HG03457 (cell line): ENCODE measurements around the gene NPEPPS.
A peak's percentile ranks its signal among the peaks of the same experiment; 100 is the strongest.
"Not testable (repeated sequence)": the region's sequence is repeated elsewhere in the genome, so short reads cannot be mapped to it uniquely, and the experiment has no call there.

Source experiments
- ATAC-seq: cut with Tn5 transposase; IDR thresholded peaks from one replicate; pipeline ENCODE4 v1.9.1; 2021; ENCODE audit warnings: moderate number of reproducible peaks; ENCODE audit not compliant: unreplicated experiment

The NPEPPS gene

DNA sequence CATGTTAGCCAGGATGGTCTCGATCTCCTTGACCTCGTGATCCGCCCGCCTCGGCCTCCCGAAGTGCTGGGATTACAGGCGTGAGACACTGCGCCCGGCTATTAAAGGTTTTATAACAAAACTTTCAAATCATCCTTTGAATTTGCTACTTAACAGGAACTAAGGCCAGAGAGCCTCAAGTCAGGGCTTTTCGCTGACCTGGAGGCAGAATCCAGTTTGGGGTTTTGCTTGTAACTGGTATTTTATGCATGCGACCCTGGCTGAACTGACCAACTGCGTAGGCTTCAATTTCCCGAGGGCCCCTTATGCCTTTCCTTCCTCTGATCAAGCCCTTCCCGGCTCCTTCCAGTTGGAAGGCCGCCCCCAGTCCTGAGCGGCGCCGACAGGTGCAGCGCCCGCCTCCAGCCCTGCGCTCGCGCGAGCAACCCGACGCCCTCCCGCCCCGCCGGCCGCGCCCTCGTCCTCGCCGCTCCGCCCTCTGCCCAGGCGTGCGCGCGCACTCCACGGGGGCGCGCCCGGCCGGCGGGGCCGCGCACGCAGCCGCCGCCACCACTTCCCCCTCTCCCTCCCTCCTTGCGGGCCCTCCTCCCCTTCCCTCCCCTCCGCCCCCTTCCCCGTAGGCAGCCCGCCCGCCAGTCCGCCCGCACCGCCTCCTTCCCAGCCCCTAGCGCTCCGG lies at the start of gene NPEPPS:
TSS of gene NPEPPS (plus strand) at position 552 of the 676 bp plus-strand sequence. CDS start 193 bp downstream, outside the sequence.
- peak; percentile 59 for ATAC-seq

DNA sequence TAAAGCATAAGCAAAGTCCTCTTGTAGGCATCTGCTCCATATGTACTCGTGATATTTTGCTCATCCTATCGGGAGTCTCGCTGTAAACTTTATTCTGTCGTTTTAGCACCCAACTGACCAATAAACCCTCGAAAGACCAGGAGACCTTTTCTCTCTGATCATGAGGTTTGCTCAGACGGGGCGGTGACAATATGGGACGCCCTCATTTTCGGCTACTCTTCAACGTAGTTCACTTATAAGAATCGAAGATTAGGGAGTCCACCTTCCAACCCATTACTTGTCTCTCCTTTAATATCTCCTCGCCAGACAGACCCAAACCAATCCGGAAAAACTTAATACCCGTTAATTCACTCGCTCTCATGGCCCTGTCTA lies 39.1 kb upstream of the NPEPPS start:
- ATAC-seq = peak; percentile 19

DNA sequence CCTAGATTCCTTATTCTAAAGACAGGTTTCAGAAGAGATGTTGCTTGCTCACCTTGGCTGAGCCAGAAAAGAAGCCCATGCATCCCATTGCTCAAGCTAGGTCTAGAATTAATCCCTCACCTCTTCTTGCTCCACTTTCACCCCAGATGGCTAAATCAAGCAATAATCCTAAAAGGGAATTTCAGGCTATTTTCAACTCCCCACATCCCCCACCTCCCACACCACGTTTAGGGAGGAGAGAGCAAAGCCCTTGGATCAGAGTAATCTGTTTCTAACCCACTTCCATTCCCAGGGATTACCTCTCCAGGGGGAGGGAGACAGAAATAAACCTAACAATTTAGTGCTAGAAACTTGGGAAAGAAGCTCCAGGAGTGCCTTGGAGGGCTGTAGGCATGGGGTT lies 31.8 kb upstream of the NPEPPS start:
- ATAC-seq = not testable (repeated sequence)

DNA sequence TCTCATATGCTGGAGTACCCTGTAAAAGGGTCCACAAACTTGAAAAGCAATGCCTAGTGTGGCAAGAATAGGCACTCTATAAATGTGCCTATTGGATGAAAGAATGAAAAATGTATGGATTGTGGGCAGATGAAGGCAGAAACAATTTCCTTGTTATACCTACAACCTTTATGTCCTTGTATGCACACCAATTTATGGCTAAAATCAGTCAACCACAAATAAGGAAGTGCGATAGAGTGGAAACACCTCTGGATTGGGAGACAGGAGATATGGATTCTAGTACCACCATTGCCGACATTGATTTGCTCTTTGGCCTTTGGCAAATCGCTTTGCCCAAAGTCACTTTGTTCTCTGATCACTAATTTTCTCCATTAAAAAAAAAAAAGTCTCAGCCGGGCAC lies 31.4 kb upstream of the NPEPPS start:
- not testable (repeated sequence) for ATAC-seq

- not testable (repeated sequence) for ATAC-seq
Observed at GRCh38 chr17:47500620-47501019, 30.3 kb upstream of the NPEPPS start.

DNA sequence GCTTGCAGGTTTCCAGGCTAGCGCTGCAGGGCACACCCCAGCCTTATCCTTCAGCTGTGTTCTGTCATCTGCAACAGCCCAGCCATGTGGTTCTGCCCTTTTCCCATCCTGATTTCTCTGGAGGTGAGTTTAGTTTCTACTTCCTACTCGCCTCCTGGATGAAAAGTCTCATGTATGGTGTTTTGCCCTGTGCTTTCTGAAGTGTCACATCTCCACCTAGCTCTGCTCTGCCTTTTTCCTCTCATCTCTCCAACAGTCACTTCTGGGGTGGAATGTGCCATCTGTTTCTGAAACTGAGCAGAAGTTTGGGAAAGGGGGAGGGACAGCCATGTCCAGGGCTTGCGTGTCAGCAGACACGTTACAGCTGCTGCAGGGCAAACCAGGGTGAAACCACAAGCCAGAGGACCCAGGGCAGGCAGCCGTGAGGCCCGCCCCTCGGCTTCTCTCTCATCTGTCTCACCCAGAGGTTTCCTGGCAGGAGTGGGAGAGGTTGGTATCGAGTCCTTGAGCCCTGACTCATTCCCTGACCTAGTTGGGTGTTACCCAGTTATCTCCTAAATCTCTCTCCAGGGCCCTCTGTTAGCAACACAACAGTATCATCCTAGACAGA lies 28.7 kb upstream of the NPEPPS start:
- not testable (repeated sequence) for ATAC-seq

DNA sequence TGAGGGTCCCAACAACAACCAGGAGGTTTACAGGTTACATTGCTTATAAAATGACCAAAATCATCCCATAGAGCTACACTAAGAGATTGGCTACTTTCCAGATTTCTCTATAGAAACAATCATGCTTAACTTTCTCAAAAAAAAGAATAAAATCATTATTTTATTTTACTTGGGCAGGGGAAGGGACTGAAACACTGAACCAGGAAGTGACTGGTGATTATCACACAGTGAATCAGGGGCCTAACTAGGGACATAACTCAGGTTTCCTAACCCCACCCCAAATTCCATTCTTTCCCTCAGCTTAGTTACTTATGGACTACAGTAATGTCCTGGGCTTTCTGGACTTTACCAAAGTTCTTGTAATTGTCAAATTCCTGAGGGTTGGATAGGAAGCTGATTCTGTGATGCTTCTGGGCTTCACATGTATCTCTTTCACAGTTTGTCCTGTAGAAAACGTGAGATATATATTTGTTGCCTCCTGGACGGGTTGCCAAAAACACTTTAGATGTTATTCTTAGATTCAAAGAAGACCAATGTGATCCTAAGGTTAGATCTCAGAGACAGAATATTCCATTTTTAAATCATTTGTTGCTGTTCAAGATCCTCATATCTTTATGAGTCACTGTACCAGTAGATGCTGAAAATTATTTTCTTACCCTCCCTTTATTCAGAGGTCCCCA lies 28.0 kb upstream of the NPEPPS start:
- ATAC-seq = not testable (repeated sequence)

DNA sequence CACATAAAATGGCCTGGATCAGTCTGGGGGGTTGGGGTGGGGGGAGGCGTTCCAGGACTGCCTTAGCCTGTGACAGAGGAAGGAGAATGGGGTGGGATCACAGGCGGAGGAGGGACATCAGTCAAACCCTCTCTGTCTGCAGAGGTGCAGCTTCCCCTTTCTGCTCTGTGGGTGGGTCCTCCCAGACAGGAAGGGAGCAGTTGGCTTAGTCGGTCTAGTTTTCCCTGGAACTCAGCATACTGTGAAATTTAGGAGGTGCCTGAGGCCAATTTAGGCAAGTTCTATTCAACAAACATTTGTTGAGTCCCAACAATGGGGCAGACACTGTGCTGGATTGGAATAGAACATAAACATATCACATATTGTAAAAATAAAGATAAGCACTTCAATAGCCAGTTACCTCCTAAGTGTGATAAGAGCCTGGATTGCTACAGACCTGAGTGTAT lies 19.2 kb upstream of the NPEPPS start:
- ATAC-seq = not testable (repeated sequence)

DNA sequence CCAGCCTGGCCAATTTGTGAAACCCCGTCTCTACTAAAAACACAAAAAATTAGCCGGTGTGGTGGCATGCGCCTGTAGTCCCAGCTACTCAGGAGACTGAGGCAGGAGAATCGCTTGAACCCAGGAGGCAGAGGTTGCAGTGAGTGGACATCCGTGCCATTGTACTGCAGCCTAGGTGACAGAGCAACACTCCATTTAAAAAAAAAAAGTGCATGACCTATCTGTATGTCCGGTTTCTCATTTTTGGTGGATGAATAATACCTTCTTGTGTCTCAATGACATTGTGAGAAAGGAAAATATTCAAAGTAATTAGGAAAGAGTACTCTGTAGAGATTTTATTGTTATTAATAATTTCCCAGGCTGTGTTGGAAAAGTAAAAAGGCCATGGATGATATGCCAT lies 17.6 kb upstream of the NPEPPS start:
- not testable (repeated sequence) for ATAC-seq

- not testable (repeated sequence) for ATAC-seq
Observed at GRCh38 chr17:47518880-47519279, 12.0 kb upstream of the NPEPPS start.

DNA sequence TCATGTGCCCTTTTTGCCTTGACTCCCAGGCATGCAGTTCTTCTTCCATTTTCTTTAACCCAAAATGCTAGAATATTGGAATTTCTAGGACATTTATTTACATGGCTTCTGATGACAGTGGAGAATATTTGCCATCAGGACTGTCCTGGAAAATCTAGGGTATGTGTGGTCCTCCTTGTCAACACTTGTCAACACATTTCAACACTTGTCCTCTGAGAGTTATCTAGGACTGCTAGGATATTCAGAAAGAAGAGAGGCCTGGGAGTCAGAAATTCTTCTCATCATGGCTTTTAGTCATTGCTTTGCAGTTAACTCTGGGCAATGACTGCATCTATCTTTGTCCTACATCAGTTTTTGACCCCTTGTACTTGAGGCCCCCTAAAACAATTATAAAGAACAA lies 11.5 kb upstream of the NPEPPS start:
- ATAC-seq = not testable (repeated sequence)

GRCh38 chr17:47520279-47520678 lies 10.6 kb upstream of the NPEPPS start:
- ATAC-seq = not testable (repeated sequence)

DNA sequence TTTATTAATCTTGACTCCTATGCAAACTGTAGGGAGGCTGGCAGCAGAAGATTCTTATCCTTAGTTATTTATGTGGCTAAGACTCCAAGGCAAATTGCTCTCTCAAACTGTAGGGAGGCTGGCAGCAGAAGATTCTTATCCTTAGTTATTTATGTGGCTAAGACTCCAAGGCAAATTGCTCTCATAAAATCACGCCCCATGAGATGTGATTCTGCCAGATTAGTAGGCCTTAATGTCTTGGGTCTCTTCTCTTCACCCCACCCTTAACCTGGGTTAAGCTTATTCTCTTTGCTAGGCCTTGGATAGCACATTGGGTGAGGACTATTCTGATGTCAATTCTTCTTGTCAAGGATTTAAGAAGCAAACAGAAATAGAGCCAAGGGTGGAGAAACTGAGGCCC lies 9.5 kb upstream of the NPEPPS start:
- ATAC-seq = not testable (repeated sequence)

DNA sequence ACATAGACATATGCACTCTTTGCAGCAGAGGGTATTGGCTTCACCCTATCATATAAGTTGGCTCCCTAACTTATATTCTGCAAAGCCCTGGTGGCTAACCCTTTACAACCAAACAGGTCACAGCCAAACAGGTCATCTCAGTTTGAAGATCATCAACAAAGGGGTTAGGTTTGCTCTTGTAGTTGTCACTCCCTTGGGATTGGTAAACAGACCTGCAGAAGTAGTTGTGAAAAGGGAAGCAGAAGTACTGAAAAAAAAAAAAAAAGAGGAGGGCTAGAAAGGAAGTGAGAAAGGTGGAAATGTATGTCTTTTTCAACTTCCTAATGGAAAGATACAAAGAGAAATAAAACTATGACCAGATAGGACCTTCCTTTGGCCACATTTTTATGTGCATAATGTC lies 8.6 kb upstream of the NPEPPS start:
- ATAC-seq = not testable (repeated sequence)

DNA sequence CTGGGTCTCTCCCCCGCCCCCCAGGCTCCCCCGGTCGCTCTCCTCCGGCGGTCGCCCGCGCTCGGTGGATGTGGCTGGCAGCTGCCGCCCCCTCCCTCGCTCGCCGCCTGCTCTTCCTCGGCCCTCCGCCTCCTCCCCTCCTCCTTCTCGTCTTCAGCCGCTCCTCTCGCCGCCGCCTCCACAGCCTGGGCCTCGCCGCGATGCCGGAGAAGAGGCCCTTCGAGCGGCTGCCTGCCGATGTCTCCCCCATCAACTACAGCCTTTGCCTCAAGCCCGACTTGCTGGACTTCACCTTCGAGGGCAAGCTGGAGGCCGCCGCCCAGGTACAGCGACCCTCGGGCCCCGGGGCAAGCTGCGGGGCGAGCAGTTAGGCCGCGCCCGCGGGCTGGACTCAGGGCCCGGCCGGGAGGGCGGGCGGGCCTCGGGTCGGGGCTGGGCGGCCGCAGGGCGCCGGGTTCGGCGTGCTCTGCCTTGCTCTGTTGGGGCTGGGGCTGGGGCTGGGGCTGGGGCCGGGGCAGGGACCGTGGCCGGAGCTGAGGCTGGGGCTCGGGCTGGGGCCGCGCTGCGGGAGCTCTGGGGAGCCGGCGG lies 419 bp downstream of the NPEPPS start:
- peak; percentile 20 for ATAC-seq

- not testable (repeated sequence) for ATAC-seq
Observed at GRCh38 chr17:47539085-47539484, 8.2 kb downstream of the NPEPPS start.

DNA sequence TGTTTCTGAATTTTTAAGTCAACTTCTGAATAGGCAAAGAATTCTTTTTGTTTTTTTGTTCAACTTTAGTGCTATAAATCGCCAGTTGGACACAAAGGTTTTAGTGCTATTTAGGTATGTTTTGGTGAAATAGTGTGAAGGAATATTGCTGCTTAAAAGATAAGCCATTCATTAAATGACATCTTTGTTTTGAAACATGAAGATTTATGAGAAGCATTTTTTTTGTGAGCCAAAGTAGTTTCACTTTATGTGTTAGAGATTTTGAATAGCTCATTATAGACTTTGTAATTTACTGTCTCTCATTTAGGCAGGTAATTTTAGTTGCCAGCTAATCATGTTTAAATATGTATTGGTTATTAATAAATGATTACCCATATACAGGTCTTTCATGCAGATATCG lies 10.8 kb downstream of the NPEPPS start:
- not testable (repeated sequence) for ATAC-seq

DNA sequence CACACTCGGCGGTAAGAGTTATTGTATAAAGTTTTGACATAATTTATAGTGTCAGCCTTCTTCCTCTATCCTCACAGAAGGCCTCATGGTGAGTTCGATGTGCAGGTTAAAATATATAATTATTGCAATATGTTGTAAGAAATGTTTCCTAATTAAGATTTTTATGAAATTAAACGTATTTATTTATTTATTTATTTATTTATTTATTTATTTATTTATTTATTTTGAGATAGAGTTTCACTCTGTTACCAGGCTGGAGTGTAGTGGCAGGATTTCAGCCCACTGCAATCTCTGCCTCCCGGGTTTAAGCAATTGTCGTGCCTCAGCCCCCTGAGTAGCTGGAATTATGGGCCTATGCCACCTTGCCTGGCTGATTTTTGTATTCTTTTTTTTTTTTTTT lies 13.4 kb downstream of the NPEPPS start:
- ATAC-seq = not testable (repeated sequence)

DNA sequence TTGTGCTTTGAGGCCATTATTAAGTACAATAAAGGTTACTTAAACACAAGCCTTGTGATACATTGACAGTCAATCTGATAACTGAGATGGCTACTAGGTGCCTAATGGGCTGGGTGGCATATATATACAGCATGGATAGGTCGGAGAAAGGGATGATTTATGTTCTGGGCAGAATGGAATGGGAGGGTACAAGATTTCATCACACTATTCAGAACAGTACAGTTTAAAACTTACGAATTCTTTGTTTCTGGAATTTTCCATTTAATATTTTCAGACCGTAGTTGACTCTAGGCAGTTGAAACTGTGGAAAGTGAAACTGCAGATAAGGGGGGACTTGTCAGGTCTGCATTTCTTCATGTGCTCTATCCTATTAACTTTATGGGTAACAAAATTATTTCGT lies 23.8 kb downstream of the NPEPPS start:
- not testable (repeated sequence) for ATAC-seq

DNA sequence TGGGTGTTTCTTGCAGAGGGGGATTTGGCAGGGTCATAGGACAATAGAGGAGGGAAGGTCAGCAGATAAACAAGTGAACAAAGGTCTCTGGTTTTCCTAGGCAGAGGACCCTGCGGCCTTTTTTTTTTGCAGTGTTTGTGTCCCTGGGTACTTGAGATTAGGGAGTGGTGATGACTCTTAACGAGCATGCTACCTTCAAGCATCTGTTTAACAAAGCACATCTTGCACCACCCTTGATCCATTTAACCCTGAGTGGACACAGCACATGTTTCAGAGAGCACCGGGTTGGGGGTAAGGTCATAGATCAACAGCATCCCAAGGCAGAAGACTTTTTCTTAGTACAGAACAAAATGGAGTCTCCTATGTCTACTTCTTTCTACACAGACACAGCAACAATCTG lies 25.2 kb downstream of the NPEPPS start:
- not testable (repeated sequence) for ATAC-seq

- not testable (repeated sequence) for ATAC-seq
Observed at GRCh38 chr17:47560517-47561043, 29.7 kb downstream of the NPEPPS start.
